Epithelial cell of esophagus (primary cell): ENCODE measurements around the gene CLMN.

Source experiments
- DNase-seq: peaks from one replicate; pipeline ENCODE4 v3.0.0; 2010; ENCODE audit warnings: low read depth
- H3K4me3 ChIP-seq: 2 replicates; pipeline ENCODE4 v1.5.1; 2011; ENCODE audit warnings: mild to moderate bottlenecking, low read length, control low read depth
- CTCF ChIP-seq: IDR thresholded peaks from 2 replicates; pipeline ENCODE4 v1.5.1; 2011; ENCODE audit warnings: low read depth, mild to moderate bottlenecking, low read length, control low read depth, inconsistent platforms; ENCODE audit not compliant: insufficient read depth; ENCODE audit errors: missing control alignments

The CLMN gene

DNA sequence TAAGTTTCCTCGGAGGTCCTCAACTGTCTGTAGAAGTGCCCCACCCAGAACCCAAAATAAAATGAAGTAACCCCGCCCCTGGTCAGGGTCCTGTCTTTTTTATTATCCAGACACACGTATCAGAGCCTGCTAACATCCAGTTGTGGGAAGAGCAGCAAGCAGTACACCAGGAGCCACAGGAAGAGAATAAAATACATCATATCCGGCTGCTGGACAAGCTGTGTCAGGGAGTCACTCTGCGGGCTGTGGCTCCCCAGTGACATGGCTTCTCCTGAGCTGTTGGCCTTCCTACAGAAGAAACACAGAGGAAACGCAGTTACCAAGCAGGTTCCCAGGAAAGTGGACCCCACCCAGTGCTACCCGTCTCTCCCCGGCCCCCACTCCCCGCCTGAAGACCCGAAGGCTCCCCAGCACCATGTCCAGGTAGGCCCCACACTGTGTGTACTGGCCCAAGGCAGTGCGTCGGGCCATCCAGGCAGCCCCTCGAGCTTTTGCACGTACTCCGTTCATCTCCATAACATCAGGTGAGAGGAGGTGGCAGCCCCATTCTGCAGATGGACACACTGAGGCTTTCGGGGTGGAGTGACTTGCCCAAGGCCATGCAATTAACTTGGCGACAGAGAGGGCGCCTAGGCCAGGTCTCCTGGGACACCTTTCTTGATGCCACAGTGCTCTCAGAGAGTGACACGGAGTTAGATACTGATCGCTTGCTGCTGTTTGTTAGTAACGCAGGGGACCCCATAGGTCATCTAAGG is 128.1 kb downstream of the CLMN start:
- TF ChIP-seq CTCF: no peak
- no peak for DNase-seq
- H3K4me3 ChIP-seq: no peak overlapping the region

GRCh38 chr14:95190857-95191256 is 128.9 kb downstream of the CLMN start:
- H3K4me3 ChIP-seq: no peak overlapping the region
- DNase-seq: no peak
- TF ChIP-seq CTCF: no peak

DNA sequence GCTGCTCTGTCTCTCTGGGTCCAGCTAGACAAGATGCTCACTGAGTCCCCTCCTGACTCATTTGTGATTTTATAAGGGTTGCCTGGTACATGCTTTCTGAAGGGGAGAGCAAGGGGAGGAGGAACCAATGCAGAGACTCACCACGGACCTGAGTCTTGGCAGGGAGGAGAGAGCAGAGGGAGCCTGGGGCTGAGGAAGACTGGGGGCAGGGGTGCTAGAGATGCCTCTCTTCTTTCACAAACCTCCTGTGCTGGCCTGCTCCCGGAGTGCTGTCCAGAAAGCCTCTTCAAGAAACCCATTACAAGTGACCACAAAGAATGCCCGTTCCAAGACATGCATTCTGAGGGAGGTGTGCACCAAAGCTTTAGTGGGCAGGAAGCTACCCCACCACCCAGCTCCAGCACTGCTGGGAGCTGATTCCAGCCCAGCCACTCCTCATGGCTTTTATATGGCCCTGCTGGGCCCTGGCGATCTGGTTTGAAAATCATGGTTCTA is 129.3 kb downstream of the CLMN start:
- DNase-seq: no peak
- TF ChIP-seq CTCF: no peak

GRCh38 chr14:95189367-95190132 is 130.2 kb downstream of the CLMN start:
- DNase-seq: no peak
- H3K4me3 ChIP-seq: no peak overlapping the region
- TF ChIP-seq CTCF: no peak

More for the DNA sequence above, 129.3 kb downstream of the CLMN start:
- no peak overlapping the region for H3K4me3 ChIP-seq

- TF ChIP-seq CTCF: no peak
- no peak for DNase-seq
Observed at GRCh38 chr14:95188380-95188779, 131.3 kb downstream of the CLMN start.

GRCh38 chr14:95185767-95186392 is 133.8 kb downstream of the CLMN start:
- no peak for TF ChIP-seq CTCF
- H3K4me3 ChIP-seq: no peak overlapping the region
- no peak for DNase-seq

More at GRCh38 chr14:95188380-95188779, 131.3 kb downstream of the CLMN start:
- H3K4me3 ChIP-seq: no peak overlapping the region
